ENCODE measurements around the gene LRMDA. TPM values are rescaled to one million over a fixed set of nuclear protein-coding genes. Genes with fewer than 3 reads are reported as not detected.

Gene LRMDA
- total and polyA plus RNA-seq, 2 donors (not counting 1 experiment from before 2014, with no cell fraction given) = 0.12 TPM; not detected in 1

- Mint-ChIP-seq H3K27ac (no peak overlapping the region), H3K9me3 (ENCODE audit: insufficient read depth) (no peaks in the 10 kb centered on the region), H3K4me1 (no peaks in the 10 kb centered on the region), H3K27me3 (no peaks in the 10 kb centered on the region), H3K4me3 (no peak overlapping the region)
- intact Hi-C loops (cut with micrococcal nuclease) = no loop called here
- no peak for DNase-seq
- WGBS (ENCODE audit: insufficient coverage) = 67% methylated on average over 2 of the region's 4 CpGs
- no peaks in the 10 kb centered on the region for H3K36me3 ChIP-seq (replicated peaks in 1 of 2; ENCODE audit: control extremely low read depth in 1 of 2, control insufficient read depth in 1 of 2, extremely low read depth in 1 of 2, insufficient read depth in 2 of 2, low read length in 1 of 2)
- no peaks in the 10 kb centered on the region for H3K27me3 ChIP-seq (replicated peaks in 1 of 4; ENCODE audit: control extremely low read depth in 1 of 4, control insufficient read depth in 3 of 4, insufficient read depth in 4 of 4, low read length in 3 of 4)
- no peak overlapping the region for H3K4me3 ChIP-seq (ENCODE audit: control extremely low read depth in 1 of 5, extremely low read depth in 1 of 5, insufficient read depth in 1 of 5, low read depth in 2 of 5, low read length in 4 of 5)
- H2AFZ ChIP-seq (ENCODE audit: insufficient read depth, low read depth, low read length, poor library complexity, severe bottlenecking) = no peak overlapping the region
- H3K9me3 ChIP-seq (ENCODE audit: control extremely low read depth in 1 of 3, control insufficient read depth in 2 of 3, insufficient read depth in 1 of 3, low read length in 2 of 3) = peaks cover 0 to 4% (median 0%) of the 10 kb centered on the region in 3 donors
- CTCF ChIA-PET = no interaction called here
- POLR2A ChIA-PET = no interaction called here
- ATAC-seq (ENCODE audit: low read depth) = no peak
- H3K4me2 ChIP-seq (replicated peaks; ENCODE audit: low read depth, low read length, poor library complexity, severe bottlenecking) = no peak overlapping the region
- no peak overlapping the region for H3K9ac ChIP-seq (ENCODE audit: low read length)
- H3K4me1 ChIP-seq (ENCODE audit: control insufficient read depth in 2 of 2, insufficient read depth in 2 of 2, low read length in 2 of 2) = no peaks in the 10 kb centered on the region
- H3K79me2 ChIP-seq (ENCODE audit: control insufficient read depth, insufficient read depth, low read length) = no peaks in the 10 kb centered on the region
- no peak overlapping the region for H3K27ac ChIP-seq (ENCODE audit: low read length in 2 of 2)
- H4K20me1 ChIP-seq (ENCODE audit: control insufficient read depth, insufficient read depth, low read length, poor library complexity, severe bottlenecking) = no peaks in the 10 kb centered on the region
- TF ChIP-seq EZH2 (IDR thresholded peaks at IDR 0.05; ENCODE audit: borderline replicate concordance, insufficient read depth, low read depth, low read length, poor library complexity, severe bottlenecking) = no peak
Observed at GRCh38 chr10:76404531-76404930, 973.1 kb downstream of the LRMDA start.

- ChIA-PET POLR2A (no interaction called here), CTCF (no interaction called here)
- Histone ChIP-seq H3K36me3 (replicated peaks in 1 of 2; ENCODE audit: control extremely low read depth in 1 of 2, control insufficient read depth in 1 of 2, extremely low read depth in 1 of 2, insufficient read depth in 2 of 2, low read length in 1 of 2) (no peaks in the 10 kb centered on the region), H3K4me3 (ENCODE audit: control extremely low read depth in 1 of 5, extremely low read depth in 1 of 5, insufficient read depth in 1 of 5, low read depth in 2 of 5, low read length in 4 of 5) (no peak overlapping the region), H4K20me1 (ENCODE audit: control insufficient read depth, insufficient read depth, low read length, poor library complexity, severe bottlenecking) (no peaks in the 10 kb centered on the region), H3K4me1 (ENCODE audit: control insufficient read depth in 2 of 2, insufficient read depth in 2 of 2, low read length in 2 of 2) (no peaks in the 10 kb centered on the region), H3K9ac (ENCODE audit: low read length) (no peak overlapping the region), H3K27me3 (replicated peaks in 1 of 4; ENCODE audit: control extremely low read depth in 1 of 4, control insufficient read depth in 3 of 4, insufficient read depth in 4 of 4, low read length in 3 of 4) (no peaks in the 10 kb centered on the region), H3K27ac (ENCODE audit: low read length in 2 of 2) (no peak overlapping the region), H3K9me3 (ENCODE audit: control extremely low read depth in 1 of 3, control insufficient read depth in 2 of 3, insufficient read depth in 1 of 3, low read length in 2 of 3) (no peaks in the 10 kb centered on the region), H3K79me2 (ENCODE audit: control insufficient read depth, insufficient read depth, low read length) (no peaks in the 10 kb centered on the region), H2AFZ (ENCODE audit: insufficient read depth, low read depth, low read length, poor library complexity, severe bottlenecking) (no peak overlapping the region), H3K4me2 (replicated peaks; ENCODE audit: low read depth, low read length, poor library complexity, severe bottlenecking) (no peak overlapping the region)
- Mint-ChIP-seq H3K27me3 (no peaks in the 10 kb centered on the region), H3K4me3 (no peak overlapping the region), H3K27ac (no peak overlapping the region), H3K4me1 (no peaks in the 10 kb centered on the region), H3K9me3 (ENCODE audit: insufficient read depth) (no peaks in the 10 kb centered on the region)
- intact Hi-C loops (cut with micrococcal nuclease) = no loop called here
- 83% methylated on average over 1 of the region's 6 CpGs for WGBS (ENCODE audit: insufficient coverage)
- ATAC-seq (ENCODE audit: low read depth) (no peak), DNase-seq (no peak)
- TF ChIP-seq CTCF (IDR thresholded peaks at IDR 0.05) (no peak), EZH2 (IDR thresholded peaks at IDR 0.05; ENCODE audit: borderline replicate concordance, insufficient read depth, low read depth, low read length, poor library complexity, severe bottlenecking) (no peak)
Observed at GRCh38 chr10:76405922-76406321, 974.5 kb downstream of the LRMDA start.
